ENCODE data around the gene SIPA1L3. TPM values are rescaled to one million over a fixed set of nuclear protein-coding genes. Genes with fewer than 3 reads are reported as not detected.
"Not testable (repeated sequence)": the region's sequence is repeated elsewhere in the genome, so short reads cannot be mapped to it uniquely, and the experiment has no call there.

The SIPA1L3 gene
- total RNA-seq, 1 experiment from 2014 or later: 125 TPM

DNA sequence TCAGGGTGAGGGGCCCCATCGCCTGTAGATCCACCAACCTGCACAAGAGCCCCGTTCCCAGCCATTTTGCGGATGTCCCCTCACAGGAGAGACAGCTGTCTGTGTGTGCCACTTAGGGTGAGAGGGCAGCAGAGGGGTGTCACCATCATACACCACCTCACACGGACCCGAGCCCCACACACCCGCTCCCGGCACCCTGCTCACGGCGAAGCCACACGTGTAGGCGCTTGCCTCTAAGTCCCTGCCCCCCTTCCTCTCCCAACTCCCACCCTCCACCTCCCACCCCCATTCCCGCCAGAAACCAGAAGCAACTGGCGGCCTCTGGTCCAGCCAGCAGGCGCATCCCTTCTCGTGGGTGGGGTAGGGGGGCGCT is 321.0 kb downstream of the SIPA1L3 start:
- intact Hi-C loops (cut with micrococcal nuclease; ENCODE audit: unreplicated experiment): loop anchor here (10.0 kb wide), 1 partner anchor 83 kb away; no protein-coding TSS in a partner anchor
- ChIA-PET CTCF (no interaction called here), POLR2A (no interaction called here)
- Histone ChIP-seq H3K27me3 (replicated peaks; ENCODE audit: control insufficient read depth, insufficient read depth, low read length) (no peaks in the 10 kb centered on the region), H3K36me3 (ENCODE audit: control insufficient read depth, insufficient read depth, low read length) (no peaks in the 10 kb centered on the region), H3K4me1 (peaks cover 9% of the 10 kb centered on the region; the same call in 1 of the 2 replicates), H3K4me3 (ENCODE audit: low read depth, low read length) (no peak overlapping the region), H3K9me3 (no peaks in the 10 kb centered on the region)
- Mint-ChIP-seq H3K9me3 (ENCODE audit: unreplicated experiment) (no peaks in the 10 kb centered on the region), H3K36me3 (ENCODE audit: insufficient read depth, unreplicated experiment) (peaks cover 14% of the 10 kb centered on the region), H3K27me3 (ENCODE audit: insufficient read depth, unreplicated experiment) (peaks cover 12% of the 10 kb centered on the region), H3K4me1 (ENCODE audit: low read depth, unreplicated experiment) (peaks cover 12% of the 10 kb centered on the region), H3K4me3 (ENCODE audit: unreplicated experiment) (no peak overlapping the region), H3K27ac (ENCODE audit: unreplicated experiment) (no peak overlapping the region)
- DNase-seq: no peak
- TF ChIP-seq CTCF (IDR thresholded peaks at IDR 0.05; ENCODE audit: insufficient read depth in 1 of 2, low read depth in 1 of 2, low read length in 1 of 2, severe bottlenecking in 1 of 2, unreplicated experiment in 1 of 2): no peak
- BruUV-seq (replicated peaks): no TSS peak

DNA sequence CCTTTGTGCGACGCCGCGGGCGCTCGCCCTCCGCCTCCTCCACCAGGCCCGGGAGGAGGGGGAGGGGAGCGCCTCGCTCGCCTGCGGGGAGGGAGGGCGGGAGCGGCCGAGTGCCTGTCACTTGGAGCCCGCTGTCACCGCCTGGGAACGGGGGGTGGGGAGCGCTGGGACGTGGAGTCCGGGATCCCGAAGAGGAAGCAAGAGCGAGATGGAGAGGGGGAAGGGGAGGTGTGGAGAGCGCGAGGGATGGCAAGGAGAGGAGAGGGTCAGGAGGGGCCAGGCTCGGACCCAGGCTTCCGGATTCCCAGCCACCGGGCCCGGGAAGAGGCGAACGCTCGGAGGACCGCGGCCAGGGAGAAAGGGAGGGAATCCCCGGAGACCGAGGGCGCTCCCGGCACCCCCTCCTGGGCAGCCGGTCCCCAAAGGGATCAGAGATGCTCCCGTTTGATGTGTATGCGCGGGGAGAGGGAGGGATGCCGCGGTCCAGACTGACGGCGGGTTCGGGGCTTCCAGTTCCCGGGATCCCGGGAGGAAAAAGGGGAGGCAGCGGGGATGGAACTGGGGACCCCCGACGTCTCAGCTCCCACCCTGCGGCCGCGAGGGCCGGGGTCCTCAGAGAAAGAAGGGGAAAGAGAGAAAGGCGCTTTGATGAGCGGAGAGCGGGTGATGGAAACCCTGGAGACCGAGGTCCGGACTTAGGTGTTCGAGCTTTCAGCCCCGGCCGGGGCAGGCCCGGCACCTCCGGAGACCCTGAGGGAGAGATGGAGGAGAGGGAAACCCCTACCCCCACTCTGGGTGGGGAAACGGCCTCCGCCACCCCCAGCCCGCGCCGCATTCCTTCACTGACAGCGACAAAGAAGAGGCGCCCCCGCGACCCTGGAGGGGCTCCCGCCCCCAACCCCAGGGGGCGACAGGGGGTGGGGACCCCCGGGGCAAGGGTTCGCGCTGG is 321.8 kb downstream of the SIPA1L3 start:
- no peak for TF ChIP-seq CTCF (IDR thresholded peaks at IDR 0.05; ENCODE audit: insufficient read depth in 1 of 2, low read depth in 1 of 2, low read length in 1 of 2, severe bottlenecking in 1 of 2, unreplicated experiment in 1 of 2)
- CTCF ChIA-PET: interaction anchor here (1.3 to 1.7 kb wide), 2 partner anchors 174 to 326 kb away, joined by 5 read pairs; partner anchors contain the start of gene FAM98C
- peak in 1 of 2 experiments; percentile 49 for DNase-seq
- Histone ChIP-seq H3K36me3 (ENCODE audit: control insufficient read depth, insufficient read depth, low read length) (no peaks in the 10 kb centered on the region), H3K4me1 (peaks cover 9% of the 10 kb centered on the region; the same call in 1 of the 2 replicates), H3K9me3 (no peaks in the 10 kb centered on the region), H3K27me3 (replicated peaks; ENCODE audit: control insufficient read depth, insufficient read depth, low read length) (no peaks in the 10 kb centered on the region), H3K4me3 (ENCODE audit: low read depth, low read length) (peak overlapping the region; percentile 37)
- POLR2A ChIA-PET: no interaction called here
- Mint-ChIP-seq H3K4me3 (ENCODE audit: unreplicated experiment) (peak overlapping the region; percentile 78), H3K36me3 (ENCODE audit: insufficient read depth, unreplicated experiment) (peaks cover 7% of the 10 kb centered on the region), H3K27me3 (ENCODE audit: insufficient read depth, unreplicated experiment) (peaks cover 12% of the 10 kb centered on the region), H3K4me1 (ENCODE audit: low read depth, unreplicated experiment) (peaks cover 5% of the 10 kb centered on the region), H3K9me3 (ENCODE audit: unreplicated experiment) (no peaks in the 10 kb centered on the region), H3K27ac (ENCODE audit: unreplicated experiment) (no peak overlapping the region)
- intact Hi-C loops (cut with micrococcal nuclease; ENCODE audit: unreplicated experiment): loop anchor here (1.0 to 10.0 kb wide), 3 partner anchors 84 to 322 kb away; partner anchors contain the start of genes CATSPERG and WDR87
- BruUV-seq (replicated peaks): no TSS peak

GRCh38 chr19:38229585-38230073 is 322.6 kb downstream of the SIPA1L3 start:
- Histone ChIP-seq H3K4me1 (peaks cover 12% of the 10 kb centered on the region; the same call in 1 of the 2 replicates), H3K36me3 (ENCODE audit: control insufficient read depth, insufficient read depth, low read length) (no peaks in the 10 kb centered on the region), H3K9me3 (no peaks in the 10 kb centered on the region), H3K27me3 (replicated peaks; ENCODE audit: control insufficient read depth, insufficient read depth, low read length) (no peaks in the 10 kb centered on the region), H3K4me3 (ENCODE audit: low read depth, low read length) (peak overlapping the region; percentile 37)
- no TSS peak for BruUV-seq (replicated peaks)
- H3K9me3 Mint-ChIP-seq (ENCODE audit: unreplicated experiment): no peaks in the 10 kb centered on the region
- CTCF ChIA-PET: interaction anchor here (1.3 to 1.7 kb wide), 2 partner anchors 173 to 327 kb away, joined by 5 read pairs; partner anchors contain the start of gene FAM98C
- POLR2A ChIA-PET: no interaction called here
- peak in 1 of 2 experiments; percentile 8 for TF ChIP-seq CTCF (IDR thresholded peaks at IDR 0.05; ENCODE audit: insufficient read depth in 1 of 2, low read depth in 1 of 2, low read length in 1 of 2, severe bottlenecking in 1 of 2, unreplicated experiment in 1 of 2)
- H3K36me3 Mint-ChIP-seq (ENCODE audit: insufficient read depth, unreplicated experiment): peaks cover under 1% of the 10 kb centered on the region
- peak; percentile 91 to 92 for DNase-seq
- no peak overlapping the region for H3K27ac Mint-ChIP-seq (ENCODE audit: unreplicated experiment)
- intact Hi-C loops (cut with micrococcal nuclease; ENCODE audit: unreplicated experiment): loop anchor here (1.0 to 10.0 kb wide), 3 partner anchors 85 to 323 kb away; partner anchors contain the start of genes CATSPERG and WDR87
- H3K27me3 Mint-ChIP-seq (ENCODE audit: insufficient read depth, unreplicated experiment): peaks cover 12% of the 10 kb centered on the region
- H3K4me3 Mint-ChIP-seq (ENCODE audit: unreplicated experiment): peak overlapping the region; percentile 44
- peaks cover 5% of the 10 kb centered on the region for H3K4me1 Mint-ChIP-seq (ENCODE audit: low read depth, unreplicated experiment)

- H3K36me3 ChIP-seq (ENCODE audit: control insufficient read depth, insufficient read depth, low read length); H3K9me3 ChIP-seq; H3K4me1 Mint-ChIP-seq (ENCODE audit: low read depth, unreplicated experiment); BruUV-seq (replicated peaks); intact Hi-C loops (cut with micrococcal nuclease; ENCODE audit: unreplicated experiment); H3K4me1 ChIP-seq; DNase-seq; H3K9me3 Mint-ChIP-seq (ENCODE audit: unreplicated experiment); H3K4me3 Mint-ChIP-seq (ENCODE audit: unreplicated experiment); H3K36me3 Mint-ChIP-seq (ENCODE audit: insufficient read depth, unreplicated experiment); H3K27me3 ChIP-seq (replicated peaks; ENCODE audit: control insufficient read depth, insufficient read depth, low read length); H3K27ac Mint-ChIP-seq (ENCODE audit: unreplicated experiment); H3K4me3 ChIP-seq (ENCODE audit: low read depth, low read length): not testable (repeated sequence)
- POLR2A ChIA-PET: interaction anchor here (0.6 kb wide), 1 partner anchor 122 kb away, joined by 7 read pairs; no protein-coding TSS in a partner anchor
- H3K27me3 Mint-ChIP-seq (ENCODE audit: insufficient read depth, unreplicated experiment): peaks cover 12% of the 10 kb centered on the region
- CTCF ChIA-PET: interaction anchor here (0.5 to 1.7 kb wide), 2 partner anchors 68 to 172 kb away, joined by 3 to 5 read pairs; partner anchors contain the start of gene FAM98C
Measured at GRCh38 chr19:38230506-38231133, 323.6 kb downstream of the SIPA1L3 start.
